HUES64 (cell line): ENCODE results near the gene FAU.
A peak's percentile ranks its signal among the peaks of the same experiment; 100 is the strongest.

Experiments used
- H3K27ac ChIP-seq: 2 replicates; pipeline ENCODE4 v1.7.0; 2013; ENCODE audit warnings: low read depth, low read length, inconsistent platforms
- H3K27me3 ChIP-seq: 2 replicates; pipeline ENCODE4 v1.6.1; 2013; ENCODE audit warnings: mild to moderate bottlenecking, low read length; ENCODE audit not compliant: insufficient read depth
- H3K36me3 ChIP-seq: 2 replicates; pipeline ENCODE4 v1.6.1; 2013; ENCODE audit warnings: mild to moderate bottlenecking, low read length; ENCODE audit not compliant: insufficient read depth
- H3K4me1 ChIP-seq: 2 replicates; pipeline ENCODE4 v1.6.1; 2013; ENCODE audit warnings: mild to moderate bottlenecking, low read length, moderate library complexity; ENCODE audit not compliant: insufficient read depth
- H3K4me3 ChIP-seq: 2 replicates; pipeline ENCODE4 v1.5.1; 2013; ENCODE audit warnings: mild to moderate bottlenecking, low read length, moderate library complexity
- H3K9ac ChIP-seq: 2 replicates; pipeline ENCODE4 v1.6.1; 2013; ENCODE audit warnings: mild to moderate bottlenecking, low read depth, low read length
- H3K9me3 ChIP-seq: 2 replicates; pipeline ENCODE4 v1.6.1; 2013; ENCODE audit warnings: low read depth, low read length; ENCODE audit not compliant: insufficient read depth
- WGBS: fragments of 150-250, 120-280 bp; methylation state at CpG from one replicate; pipeline ENCODE4 v1.1.7; 2013; ENCODE audit warnings: missing lambda C conversion rate; 5-methylcytosine and 5-hydroxymethylcytosine counted together

Gene FAU

GRCh38 chr11:65111744-65112545 is 10.0 kb downstream of the FAU start, which contains the start of gene TM7SF2:
TSS of gene TM7SF2 (plus strand) at chr11:65111872. CDS start at chr11:65112016, 144 bp downstream.
- peaks cover 22% of the 10 kb centered on the region for H3K36me3 ChIP-seq
- H3K27ac ChIP-seq, result peak within 1 kb of the TSS; percentile 84
- no peaks in the 10 kb centered on the region for H3K27me3 ChIP-seq
- under 1% methylated on average over 64 of the region's 64 CpGs for WGBS
- H3K4me1 ChIP-seq, result peaks cover 7% of the 10 kb centered on the region; the same call in 1 of the 2 replicates
- peak within 1 kb of the TSS; percentile 85 for H3K9ac ChIP-seq
- H3K4me3 ChIP-seq, result peak within 1 kb of the TSS; percentile 90
- no peaks in the 10 kb centered on the region for H3K9me3 ChIP-seq

GRCh38 chr11:65111159-65111743 is 10.7 kb downstream of the FAU start:
- H3K9ac ChIP-seq, result no peak overlapping the region
- H3K4me3 ChIP-seq, result peak overlapping the region; percentile 25
- peaks cover 7% of the 10 kb centered on the region; the same call in 1 of the 2 replicates for H3K4me1 ChIP-seq
- WGBS, result 64% methylated on average over 31 of the region's 31 CpGs
- peaks cover 22% of the 10 kb centered on the region for H3K36me3 ChIP-seq
- no peak overlapping the region for H3K27ac ChIP-seq
- H3K9me3 ChIP-seq, result no peaks in the 10 kb centered on the region
- no peaks in the 10 kb centered on the region for H3K27me3 ChIP-seq

- no peak overlapping the region for H3K27ac ChIP-seq
- H3K9ac ChIP-seq, result no peak overlapping the region
- peaks cover 18% of the 10 kb centered on the region for H3K36me3 ChIP-seq
- WGBS, result 27% methylated on average over 18 of the region's 18 CpGs
- H3K9me3 ChIP-seq, result no peaks in the 10 kb centered on the region
- H3K27me3 ChIP-seq, result no peaks in the 10 kb centered on the region
- H3K4me3 ChIP-seq, result no peak overlapping the region
- peaks cover 7% of the 10 kb centered on the region; the same call in 1 of the 2 replicates for H3K4me1 ChIP-seq
Observed at GRCh38 chr11:65110354-65110861, 11.5 kb downstream of the FAU start.

- H3K4me1 ChIP-seq, result peaks cover 7% of the 10 kb centered on the region; the same call in 1 of the 2 replicates
- H3K27ac ChIP-seq, result no peak overlapping the region
- H3K27me3 ChIP-seq, result no peaks in the 10 kb centered on the region
- no peak overlapping the region for H3K9ac ChIP-seq
- no peak overlapping the region for H3K4me3 ChIP-seq
- H3K9me3 ChIP-seq, result no peaks in the 10 kb centered on the region
- peaks cover 15% of the 10 kb centered on the region for H3K36me3 ChIP-seq
- 94% methylated on average over 36 of the region's 36 CpGs for WGBS
Observed at GRCh38 chr11:65109231-65110198, 12.4 kb downstream of the FAU start.

- Histone ChIP-seq H3K9me3 (no peaks in the 10 kb centered on the region), H3K36me3 (peaks cover 17% of the 10 kb centered on the region), H3K4me1 (peaks cover 7% of the 10 kb centered on the region; the same call in 1 of the 2 replicates), H3K27me3 (no peaks in the 10 kb centered on the region), H3K4me3 (no peak overlapping the region), H3K9ac (no peak overlapping the region), H3K27ac (no peak overlapping the region)
- WGBS, result 96% methylated on average over 38 of the region's 38 CpGs
Observed at GRCh38 chr11:65108469-65109123, 13.3 kb downstream of the FAU start.

GRCh38 chr11:65107751-65108468 is 14.0 kb downstream of the FAU start:
- Histone ChIP-seq H3K9me3 (no peaks in the 10 kb centered on the region), H3K27ac (no peak overlapping the region), H3K9ac (no peak overlapping the region), H3K36me3 (peaks cover 20% of the 10 kb centered on the region), H3K27me3 (no peaks in the 10 kb centered on the region), H3K4me1 (peaks cover 7% of the 10 kb centered on the region; the same call in 1 of the 2 replicates), H3K4me3 (no peak overlapping the region)
- WGBS, result 96% methylated on average over 52 of the region's 52 CpGs

GRCh38 chr11:65107078-65107477 is 14.9 kb downstream of the FAU start:
- WGBS, result 98% methylated on average over 15 of the region's 15 CpGs
- H3K9ac ChIP-seq, result no peak overlapping the region
- no peaks in the 10 kb centered on the region for H3K9me3 ChIP-seq
- no peak overlapping the region for H3K4me3 ChIP-seq
- no peak overlapping the region for H3K27ac ChIP-seq
- H3K27me3 ChIP-seq, result no peaks in the 10 kb centered on the region
- H3K4me1 ChIP-seq, result peaks cover 7% of the 10 kb centered on the region; the same call in 1 of the 2 replicates
- peaks cover 20% of the 10 kb centered on the region for H3K36me3 ChIP-seq

GRCh38 chr11:65104628-65105027 is 17.3 kb downstream of the FAU start:
- Histone ChIP-seq H3K9me3 (no peaks in the 10 kb centered on the region), H3K4me1 (no peaks in the 10 kb centered on the region), H3K4me3 (no peak overlapping the region), H3K27ac (no peak overlapping the region), H3K36me3 (peaks cover 20% of the 10 kb centered on the region), H3K27me3 (no peaks in the 10 kb centered on the region), H3K9ac (no peak overlapping the region)
- WGBS, result 94% methylated on average over 4 of the region's 4 CpGs

GRCh38 chr11:65103476-65103875 is 18.5 kb downstream of the FAU start:
- Histone ChIP-seq H3K27ac (no peak overlapping the region), H3K9me3 (no peaks in the 10 kb centered on the region), H3K4me1 (no peaks in the 10 kb centered on the region), H3K9ac (no peak overlapping the region), H3K36me3 (peaks cover 17% of the 10 kb centered on the region), H3K27me3 (no peaks in the 10 kb centered on the region), H3K4me3 (no peak overlapping the region)
